IMR-90 (cell line): ENCODE measurements around the gene DCTN5. TPM values are rescaled to one million over a fixed set of nuclear protein-coding genes. Genes with fewer than 3 reads are reported as not detected.
A peak's percentile ranks its signal among the peaks of the same experiment; 100 is the strongest.

Source experiments
- MXI1 ChIP-seq: IDR thresholded peaks from 2 replicates; pipeline ENCODE4 v1.6.1; 2012; ENCODE audit warnings: low read depth, mild to moderate bottlenecking, low read length, moderate library complexity, borderline replicate concordance
- SMC3 ChIP-seq: fragments of 150-350 bp; IDR thresholded peaks from 2 replicates; pipeline ENCODE4 v1.6.1; 2016; ENCODE audit warnings: low read depth, mild to moderate bottlenecking, antibody characterized with exemption, low read length, moderate library complexity
- polyA plus RNA-seq, 3 experiments: library from polyadenylated mRNA; depleted of rRNA; stranded (reverse); fragments of >200 nt; gene quantifications; 2 replicates each; pipeline ENCODE4 v1.2.3, GENCODE V29; 2012; ENCODE audit warnings: low replicate concordance in 1 of 3
- total RNA-seq: library from RNA; depleted of rRNA; stranded (reverse); fragments of >200 nt; gene quantifications from 2 replicates; pipeline ENCODE4 v1.2.3, GENCODE V29; 2012
- TF ChIP-seq, protein P1 (sequence below): conservative IDR thresholded peaks from 2 replicates; pipeline ENCODE4 v1.5.1; 2012; ENCODE audit warnings: mild to moderate bottlenecking, low read depth, low read length, improper control_type of control experiment

Gene DCTN5
- total and polyA plus RNA-seq, 2 of the 4 experiments (the other 2 are of a cell fraction) = 49.6 to 111 TPM

DNA sequence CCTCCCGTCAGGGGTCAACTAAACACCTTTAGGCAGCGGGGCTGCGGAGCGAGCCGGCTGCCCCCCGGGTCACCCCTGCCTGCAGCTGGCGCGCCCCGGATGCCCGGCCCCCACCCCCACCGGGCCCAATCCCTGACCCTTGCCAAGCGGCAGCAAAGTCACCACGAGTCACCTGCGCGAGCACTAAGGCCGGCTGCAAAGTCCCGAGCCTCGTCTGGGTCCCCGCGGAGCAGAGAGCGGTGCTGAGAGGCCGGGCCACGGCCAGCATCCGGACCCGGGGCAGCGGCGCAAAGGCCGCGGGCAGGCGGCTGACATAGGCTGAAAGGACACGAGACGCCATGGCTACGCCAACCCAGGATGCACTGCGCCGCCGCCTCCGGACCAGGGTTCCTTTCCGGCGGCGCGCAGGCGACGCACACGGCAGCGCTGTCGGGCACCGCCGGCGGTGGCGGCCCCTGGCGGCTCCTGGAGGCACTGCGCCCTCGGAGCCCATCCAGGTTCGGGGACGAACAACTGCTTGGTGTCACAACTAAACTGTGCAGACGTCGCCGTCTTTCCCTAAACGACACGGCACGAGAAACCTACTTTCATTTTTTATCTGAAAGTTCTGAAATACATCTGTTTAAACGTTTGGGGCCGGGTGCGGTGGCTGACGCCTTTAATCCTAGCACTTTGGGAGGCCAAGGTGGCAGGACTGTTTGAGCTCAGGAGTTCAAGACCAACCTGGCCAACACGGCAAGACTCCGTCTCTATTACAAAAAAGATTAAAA lies 45.1 kb upstream of the DCTN5 start, which contains the start of gene NDUFAB1 (continued):
- TF ChIP-seq MXI1 (peak; percentile 82; the same call in 1 of the 2 replicates), SMC3 (peak; percentile 39)
- TF ChIP-seq, protein P1, sequence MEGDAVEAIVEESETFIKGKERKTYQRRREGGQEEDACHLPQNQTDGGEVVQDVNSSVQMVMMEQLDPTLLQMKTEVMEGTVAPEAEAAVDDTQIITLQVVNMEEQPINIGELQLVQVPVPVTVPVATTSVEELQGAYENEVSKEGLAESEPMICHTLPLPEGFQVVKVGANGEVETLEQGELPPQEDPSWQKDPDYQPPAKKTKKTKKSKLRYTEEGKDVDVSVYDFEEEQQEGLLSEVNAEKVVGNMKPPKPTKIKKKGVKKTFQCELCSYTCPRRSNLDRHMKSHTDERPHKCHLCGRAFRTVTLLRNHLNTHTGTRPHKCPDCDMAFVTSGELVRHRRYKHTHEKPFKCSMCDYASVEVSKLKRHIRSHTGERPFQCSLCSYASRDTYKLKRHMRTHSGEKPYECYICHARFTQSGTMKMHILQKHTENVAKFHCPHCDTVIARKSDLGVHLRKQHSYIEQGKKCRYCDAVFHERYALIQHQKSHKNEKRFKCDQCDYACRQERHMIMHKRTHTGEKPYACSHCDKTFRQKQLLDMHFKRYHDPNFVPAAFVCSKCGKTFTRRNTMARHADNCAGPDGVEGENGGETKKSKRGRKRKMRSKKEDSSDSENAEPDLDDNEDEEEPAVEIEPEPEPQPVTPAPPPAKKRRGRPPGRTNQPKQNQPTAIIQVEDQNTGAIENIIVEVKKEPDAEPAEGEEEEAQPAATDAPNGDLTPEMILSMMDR = peak; percentile 98
